Gastrocnemius medialis (tissue), 4 donors: ENCODE results near the gene MLYCD. TPM values are rescaled to one million over a fixed set of nuclear protein-coding genes. Genes with fewer than 3 reads are reported as not detected.

Source experiments
- ATAC-seq, 2 donors: fragments of 150-250 bp; one replicate each; pipeline ENCODE4 v1.9.1; 2016
- DNase-seq, 2 donors: peaks; one replicate each; pipeline ENCODE4 v3.0.0-alpha.2; 2019
- H3K27ac ChIP-seq, 4 donors: fragments of 200-600 bp; sonication (generic); 1 replicate in 1 of 4; 2 replicates in 3 of 4; pipeline ENCODE4 v1.5.1; 2016 to 2018; ENCODE audit warnings: mild to moderate bottlenecking in 2 of 4, moderate library complexity in 1 of 4
- H3K27me3 ChIP-seq, 3 donors: fragments of 200-600 bp; sonication (generic) in 2 of 3; 1 replicate in 1 of 3; 2 replicates in 2 of 3; pipeline versions ENCODE4 v1.5.1 to v1.6.0; 2016 to 2019; ENCODE audit warnings: mild to moderate bottlenecking in 1 of 3, moderate library complexity in 1 of 3
- H3K36me3 ChIP-seq, 2 donors: fragments of 200-600 bp; sonication (generic) in 1 of 2; one replicate each; pipeline ENCODE4 v1.5.1; 2017 to 2018
- H3K4me1 ChIP-seq, 2 donors: fragments of 200-600 bp; sonication (generic) in 1 of 2; one replicate each; pipeline ENCODE4 v1.5.1; 2016 to 2017; ENCODE audit warnings: mild to moderate bottlenecking in 2 of 2
- H3K4me3 ChIP-seq, 4 donors: fragments of 200-600 bp; sonication (generic) in 3 of 4; 1 replicate in 1 of 4; 2 replicates in 3 of 4; pipeline ENCODE4 v1.5.1; 2016 to 2019; ENCODE audit warnings: mild to moderate bottlenecking in 2 of 4
- H3K9me3 ChIP-seq, 3 donors: fragments of 200-600 bp; sonication (generic) in 2 of 3; 1 replicate in 1 of 3; 2 replicates in 2 of 3; pipeline ENCODE4 v1.5.1; 2016 to 2019
- CTCF ChIP-seq, 5 experiments: fragments of 450-650 bp in 3 of 5; fragments of 200-600 bp in 2 of 5; sonication (generic) in 2 of 5; IDR thresholded peaks in 4 of 5; conservative IDR thresholded peaks in 1 of 5; 1 replicate in 4 of 5; 2 replicates in 1 of 5; pipeline ENCODE4 v1.5.1; 2016 to 2019; ENCODE audit warnings: antibody characterized with exemption in 5 of 5, mild to moderate bottlenecking in 3 of 5, moderate library complexity in 3 of 5
- POLR2A ChIP-seq, 2 donors: fragments of 450-650 bp; IDR thresholded peaks; one replicate each; pipeline ENCODE4 v1.6.1; 2017; ENCODE audit warnings: antibody characterized with exemption in 2 of 2, mild to moderate bottlenecking in 2 of 2, moderate library complexity in 2 of 2
- in situ Hi-C, 4 donors: fragments of 200-750 bp; cut with MboI; loops; one replicate each; pipeline versions ENCODE4 v1.15.0 to v1.8.0; 2017; ENCODE audit warnings: low sequenced_read_pairs in 4 of 4
- intact Hi-C: fragments of 100-400 bp; cut with DNase I; formaldehyde crosslinking; loops from one replicate; pipeline ENCODE4 v1.15.1; 2023; ENCODE audit warnings: low total_unique reads
- total RNA-seq, 4 donors: library from RNA; depleted of rRNA; stranded (reverse); fragments of >200 nt; gene quantifications; one replicate each; pipeline versions ENCODE4 v1.1.0 to v1.2.3, GENCODE V29; 2016

Gene MLYCD
- total RNA-seq, 4 donors from 2014 or later = 10.3 to 20.8 (median 18.4) TPM

GRCh38 chr16:83961591-83961990, 62.7 kb downstream of the MLYCD start:
- ATAC-seq (no peak), DNase-seq (no peak)
- intact Hi-C loops (no loop called here), in situ Hi-C loops (loop anchor here (10.0 to 25.0 kb wide), 6 partner anchors 101 to 526 kb away; partner anchors contain the start of genes ADAD2 (in 1 of the 4), HSBP1 (in 1 of the 4) and TAF1C (in 1 of the 4))
- no peaks in the 10 kb centered on the region for H3K9me3 ChIP-seq
- peak overlapping the region in 2 of 4 donors; percentile 5 to 9 for H3K27ac ChIP-seq
- peaks cover 0 to 87% of the 10 kb centered on the region in 2 donors for H3K36me3 ChIP-seq
- H3K4me3 ChIP-seq = no peak overlapping the region
- H3K27me3 ChIP-seq = no peaks in the 10 kb centered on the region
- TF ChIP-seq CTCF (IDR thresholded peaks at IDR 0.05 in 4 of 5, conservative IDR thresholded peaks at IDR 0.05 in 1 of 5) = no peak
- no peak for TF ChIP-seq POLR2A (IDR thresholded peaks at IDR 0.05)
- H3K4me1 ChIP-seq = peaks cover 12 to 23% of the 10 kb centered on the region in 2 donors

GRCh38 chr16:83963277-83964119, 64.6 kb downstream of the MLYCD start:
- Histone ChIP-seq H3K36me3 (peaks cover 0 to 77% of the 10 kb centered on the region in 2 donors), H3K9me3 (no peaks in the 10 kb centered on the region), H3K4me1 (peaks cover 11 to 13% of the 10 kb centered on the region in 2 donors), H3K4me3 (no peak overlapping the region), H3K27ac (peak overlapping the region; percentile 9 to 45 (median 31)), H3K27me3 (no peaks in the 10 kb centered on the region)
- intact Hi-C loops (no loop called here), in situ Hi-C loops (loop anchor here (10.0 to 25.0 kb wide), 6 partner anchors 99 to 524 kb away; partner anchors contain the start of genes ADAD2 (in 1 of the 4), HSBP1 (in 1 of the 4) and TAF1C (in 1 of the 4))
- DNase-seq (no peak), ATAC-seq (peak; percentile 16 to 21)
- no peak for TF ChIP-seq POLR2A (IDR thresholded peaks at IDR 0.05)
- no peak for TF ChIP-seq CTCF (IDR thresholded peaks at IDR 0.05 in 4 of 5, conservative IDR thresholded peaks at IDR 0.05 in 1 of 5)

GRCh38 chr16:83964684-83965443, 65.9 kb downstream of the MLYCD start:
- no peak for DNase-seq
- H3K9me3 ChIP-seq = no peaks in the 10 kb centered on the region
- no peak overlapping the region for H3K27ac ChIP-seq
- intact Hi-C loops = loop anchor here (5.0 kb wide), 1 partner anchor 222 kb away; the partner anchor contains the start of gene TAF1C
- TF ChIP-seq CTCF (IDR thresholded peaks at IDR 0.05 in 4 of 5, conservative IDR thresholded peaks at IDR 0.05 in 1 of 5) (no peak), POLR2A (IDR thresholded peaks at IDR 0.05) (no peak)
- ATAC-seq = no peak
- H3K4me3 ChIP-seq = no peak overlapping the region
- peaks cover 0 to 64% of the 10 kb centered on the region in 2 donors for H3K36me3 ChIP-seq
- peaks cover 2 to 4% of the 10 kb centered on the region in 2 donors for H3K4me1 ChIP-seq
- in situ Hi-C loops = loop anchor here (10.0 to 25.0 kb wide), 6 partner anchors 97 to 522 kb away; partner anchors contain the start of genes ADAD2 (in 1 of the 4), HSBP1 (in 1 of the 4) and TAF1C (in 1 of the 4)
- H3K27me3 ChIP-seq = peaks cover 0 to 7% (median 0%) of the 10 kb centered on the region in 3 donors

- Histone ChIP-seq H3K4me3 (no peak overlapping the region), H3K4me1 (no peaks in the 10 kb centered on the region), H3K27ac (no peak overlapping the region), H3K36me3 (peaks cover 0 to 57% of the 10 kb centered on the region in 2 donors), H3K9me3 (no peaks in the 10 kb centered on the region), H3K27me3 (peaks cover 0 to 7% (median 0%) of the 10 kb centered on the region in 3 donors)
- DNase-seq (no peak), ATAC-seq (no peak)
- no peak for TF ChIP-seq CTCF (IDR thresholded peaks at IDR 0.05 in 4 of 5, conservative IDR thresholded peaks at IDR 0.05 in 1 of 5)
- no peak for TF ChIP-seq POLR2A (IDR thresholded peaks at IDR 0.05)
- in situ Hi-C loops = loop anchor here (10.0 to 25.0 kb wide), 6 partner anchors 97 to 522 kb away; partner anchors contain the start of genes ADAD2 (in 1 of the 4), HSBP1 (in 1 of the 4) and TAF1C (in 1 of the 4)
- intact Hi-C loops = loop anchor here (5.0 kb wide), 1 partner anchor 222 kb away; the partner anchor contains the start of gene TAF1C
Measured at GRCh38 chr16:83965444-83966152, 66.7 kb downstream of the MLYCD start.
